ENCODE measurements around the gene RITA1.

The RITA1 gene

DNA sequence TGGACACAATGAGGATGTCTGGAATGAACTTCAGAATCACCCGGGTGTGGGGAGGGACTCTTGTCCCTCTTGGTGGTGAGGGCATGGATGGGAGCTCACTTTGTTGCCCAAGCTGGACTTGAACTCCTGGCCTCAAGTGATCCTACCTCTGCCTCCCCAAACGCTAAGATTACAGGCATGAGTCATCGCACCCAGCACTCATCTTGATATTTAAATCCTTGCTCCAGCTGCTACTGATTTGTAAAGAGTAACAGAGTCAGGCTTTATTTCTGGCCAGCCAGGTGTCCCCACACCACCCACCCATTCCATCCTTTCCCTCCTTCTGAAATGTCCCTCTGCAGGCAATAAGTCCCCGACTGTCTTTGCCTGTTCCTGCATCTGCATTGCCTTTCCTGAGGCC lies 5.2 kb upstream of the RITA1 start:
- DNase-seq, result no peak

DNA sequence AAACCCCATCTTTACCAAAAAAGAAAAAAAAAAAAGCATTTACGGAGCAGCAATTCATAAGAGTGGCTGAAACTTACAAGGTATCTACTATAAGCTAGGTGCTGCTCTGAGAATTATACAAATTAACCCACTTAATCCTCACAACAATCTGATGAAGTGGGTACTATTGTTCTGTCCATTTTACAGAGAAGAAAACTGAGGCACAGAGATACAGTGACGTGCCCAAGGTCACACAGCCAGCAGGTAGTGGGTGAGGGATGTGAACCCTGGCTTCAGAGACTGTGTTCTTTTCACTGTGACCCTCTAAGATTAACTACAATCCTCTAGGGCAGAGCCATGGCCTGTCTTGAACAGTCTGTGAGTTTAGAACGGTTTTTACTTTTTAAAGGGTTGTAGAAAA lies 3.5 kb upstream of the RITA1 start:
- no peak for DNase-seq

DNA sequence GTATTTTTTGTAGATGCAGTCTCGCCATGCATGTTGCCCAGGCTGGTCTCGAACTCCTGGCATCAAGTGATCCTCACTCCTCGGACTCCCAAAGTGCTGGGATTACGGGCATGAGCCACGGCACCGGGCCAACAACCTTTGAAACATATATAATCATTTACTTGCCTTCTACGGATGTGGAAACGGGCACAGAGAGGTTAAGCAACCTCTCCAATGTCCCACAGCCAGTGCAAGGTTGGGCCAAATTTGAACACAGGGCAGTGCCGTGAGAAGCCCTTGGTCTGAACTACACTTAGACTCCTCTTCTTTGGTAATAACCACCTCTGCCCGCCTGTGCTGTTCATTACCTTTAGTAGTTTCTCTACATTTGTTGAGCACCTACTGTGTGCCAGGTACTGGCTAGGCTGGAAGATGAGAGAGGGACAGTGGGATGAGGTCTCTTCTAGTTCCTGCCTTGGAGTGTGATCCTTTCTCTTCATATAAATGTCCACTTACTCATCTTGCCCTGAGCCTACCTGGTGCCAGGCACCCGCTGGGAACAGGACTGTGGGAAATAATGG lies 2.4 kb upstream of the RITA1 start:
- no peak for DNase-seq

DNA sequence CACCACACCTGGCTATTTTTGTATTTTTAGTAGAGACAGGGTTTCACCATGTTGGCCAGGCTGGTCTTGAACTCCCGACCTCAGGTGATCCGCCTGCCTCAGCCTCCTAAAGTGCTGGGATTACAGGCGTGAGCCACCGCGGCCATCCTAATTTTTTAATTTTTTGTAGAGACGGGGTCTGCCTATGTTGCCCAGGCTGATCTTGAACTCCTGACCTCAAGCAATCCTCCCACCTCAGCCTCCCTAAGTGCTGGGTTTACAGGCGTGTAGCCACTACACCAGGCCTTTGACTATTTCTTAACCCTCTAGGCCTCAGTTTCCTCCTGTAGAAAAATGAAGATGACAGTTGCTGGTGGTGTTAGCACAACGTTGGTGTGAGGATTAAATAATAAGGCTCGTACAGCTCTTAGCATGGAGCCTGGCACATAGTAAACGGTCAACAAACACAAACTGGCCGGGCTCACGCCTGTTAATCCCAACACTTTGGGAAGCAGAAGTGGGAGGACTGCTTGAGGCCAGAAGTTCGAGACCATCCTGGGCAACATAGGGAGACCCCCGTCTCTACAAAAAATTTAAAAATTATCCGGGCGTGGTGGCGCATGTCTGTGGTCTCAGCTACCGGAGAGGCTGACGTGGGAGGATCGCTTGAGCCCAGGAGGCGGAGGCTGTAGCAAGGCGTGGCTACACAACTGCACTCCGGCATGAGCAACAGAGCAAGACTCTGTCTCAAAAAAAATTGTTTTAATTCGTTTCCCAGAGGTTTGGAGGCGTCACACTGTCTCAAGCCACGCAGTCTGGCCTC lies 1.2 kb upstream of the RITA1 start:
- no peak for DNase-seq

DNA sequence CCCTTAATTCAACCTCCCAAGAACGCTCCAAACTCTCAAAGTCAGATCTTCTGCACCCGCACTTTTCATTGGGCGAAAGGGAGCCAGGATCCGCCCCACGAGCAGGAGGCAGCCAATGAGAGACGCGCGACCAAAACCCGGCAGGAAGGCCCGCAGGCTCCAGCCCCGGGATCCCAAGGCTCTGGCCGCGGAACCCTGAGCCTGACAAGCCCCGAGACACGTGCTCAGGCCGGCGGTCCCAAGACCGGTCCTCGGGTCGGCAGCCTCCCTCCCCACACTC lies 681 bp upstream of the RITA1 start:
- DNase-seq, result peak; percentile 78

DNA sequence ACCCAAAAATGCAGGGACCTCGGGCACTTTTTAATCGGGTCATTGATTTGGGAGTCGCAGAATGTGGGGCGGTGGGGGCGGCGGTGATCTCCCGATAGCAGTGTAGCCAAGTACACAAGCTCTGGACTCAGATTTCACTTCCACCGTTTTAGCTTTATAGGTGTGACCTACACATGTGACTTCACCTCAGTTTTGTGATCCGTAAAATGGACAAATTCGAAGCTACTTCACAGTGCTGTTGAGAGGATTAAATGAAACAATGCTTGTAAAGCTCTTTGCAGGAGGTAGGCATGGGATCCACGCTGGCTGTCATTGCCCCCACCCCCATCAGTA lies 478 bp downstream of the RITA1 start:
- DNase-seq, result no peak

DNA sequence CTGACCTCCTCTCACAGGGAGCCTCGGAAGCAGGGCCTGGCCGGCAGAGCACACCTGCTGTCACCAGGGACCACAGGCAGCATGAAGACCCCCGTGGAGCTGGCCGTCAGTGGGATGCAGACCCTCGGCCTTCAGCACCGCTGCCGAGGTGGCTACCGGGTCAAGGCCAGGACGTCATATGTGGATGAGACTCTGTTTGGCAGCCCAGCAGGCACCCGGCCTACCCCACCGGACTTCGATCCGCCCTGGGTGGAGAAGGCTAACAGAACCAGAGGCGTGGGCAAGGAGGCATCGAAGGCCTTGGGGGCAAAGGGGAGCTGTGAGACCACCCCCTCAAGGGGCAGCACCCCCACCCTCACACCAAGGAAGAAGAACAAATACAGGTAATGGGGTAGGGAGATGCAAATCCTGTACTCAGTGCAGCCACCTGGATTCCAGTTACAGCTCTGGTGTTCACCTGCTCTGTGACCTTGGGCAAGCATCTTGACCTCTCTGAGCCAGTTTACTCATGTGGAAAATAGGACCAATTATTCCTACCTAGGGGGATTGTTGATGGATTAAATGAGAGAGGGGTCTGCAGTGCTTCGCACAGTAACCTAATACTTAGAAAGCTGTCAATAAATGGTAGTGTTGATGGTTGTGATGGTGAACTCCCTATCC lies 1.3 kb downstream of the RITA1 start:
- no peak for DNase-seq

DNA sequence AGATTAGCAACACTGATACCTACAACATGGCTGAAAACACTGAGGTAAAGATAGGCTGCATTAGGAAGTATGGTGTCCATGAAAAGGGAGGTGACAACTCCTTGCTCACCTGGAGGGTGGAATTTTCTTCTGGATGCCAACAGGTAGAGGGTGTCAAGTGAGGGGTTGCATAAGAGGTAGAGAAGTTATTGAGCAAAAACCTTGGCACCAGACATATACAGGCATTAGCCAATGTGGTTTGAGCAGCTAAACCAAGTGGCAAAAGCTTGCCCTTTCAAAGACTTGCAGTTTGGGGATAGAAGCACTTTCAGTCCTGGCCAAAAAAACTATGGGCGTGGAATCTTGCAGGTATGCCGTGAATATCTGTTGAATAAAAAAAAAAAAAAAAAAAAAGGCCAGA lies 3.8 kb downstream of the RITA1 start:
- DNase-seq, result no peak

DNA sequence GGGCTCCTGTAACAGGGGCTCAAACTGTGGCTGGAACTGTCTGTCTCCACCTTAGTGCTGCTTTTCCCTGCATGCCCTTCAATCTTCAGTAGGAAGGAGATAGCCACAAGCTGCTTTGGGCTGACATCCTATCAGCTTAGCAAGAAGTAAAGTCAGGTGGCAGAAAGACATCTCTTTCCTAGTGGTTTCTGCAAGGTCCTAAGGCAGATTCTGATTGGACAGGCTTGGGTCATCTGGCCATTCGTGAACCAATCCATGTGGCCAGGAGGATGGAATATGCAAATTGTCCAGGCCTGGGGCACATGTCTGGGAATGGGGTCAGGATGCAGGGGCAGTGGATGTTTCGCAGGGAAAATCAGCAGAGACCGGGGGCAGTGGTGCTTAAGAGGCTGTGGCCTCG lies 5.2 kb downstream of the RITA1 start:
- no peak for DNase-seq

DNA sequence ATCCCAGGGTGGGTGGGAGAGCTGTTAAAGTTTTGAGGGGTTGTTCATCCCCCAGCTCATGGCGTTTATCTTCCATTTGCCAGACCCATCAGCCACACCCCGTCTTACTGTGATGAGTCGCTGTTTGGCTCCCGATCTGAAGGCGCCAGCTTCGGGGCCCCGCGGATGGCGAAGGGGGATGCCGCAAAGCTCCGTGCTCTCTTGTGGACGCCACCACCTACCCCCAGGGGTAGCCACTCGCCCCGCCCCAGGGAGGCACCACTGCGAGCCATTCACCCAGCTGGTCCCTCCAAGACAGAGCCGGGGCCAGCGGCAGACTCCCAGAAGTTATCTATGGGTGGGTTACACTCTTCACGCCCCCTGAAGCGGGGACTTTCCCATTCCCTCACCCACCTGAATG lies 5.7 kb downstream of the RITA1 start:
- no peak for DNase-seq

DNA sequence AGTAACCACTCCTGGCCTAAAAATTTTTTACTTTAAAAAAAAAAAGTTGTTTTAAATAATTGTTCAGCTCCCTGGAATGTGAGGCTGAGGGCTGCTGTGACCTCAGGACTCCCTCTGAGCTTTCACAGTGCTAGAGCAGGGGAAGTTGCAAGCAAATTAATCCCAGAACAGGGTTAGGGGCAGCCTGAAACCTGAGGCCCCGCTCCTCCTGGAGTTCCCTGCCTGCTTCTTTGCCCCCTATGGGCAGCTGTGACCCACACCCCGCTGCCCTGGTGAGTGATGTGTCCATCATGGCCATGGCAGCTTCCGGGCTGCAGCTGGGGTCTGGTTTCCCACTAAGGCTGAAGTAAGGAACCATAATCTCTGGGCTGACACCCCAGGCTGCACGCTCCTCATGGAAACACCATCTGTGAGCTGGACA lies 9.5 kb downstream of the RITA1 start:
- DNase-seq, result no peak

DNA sequence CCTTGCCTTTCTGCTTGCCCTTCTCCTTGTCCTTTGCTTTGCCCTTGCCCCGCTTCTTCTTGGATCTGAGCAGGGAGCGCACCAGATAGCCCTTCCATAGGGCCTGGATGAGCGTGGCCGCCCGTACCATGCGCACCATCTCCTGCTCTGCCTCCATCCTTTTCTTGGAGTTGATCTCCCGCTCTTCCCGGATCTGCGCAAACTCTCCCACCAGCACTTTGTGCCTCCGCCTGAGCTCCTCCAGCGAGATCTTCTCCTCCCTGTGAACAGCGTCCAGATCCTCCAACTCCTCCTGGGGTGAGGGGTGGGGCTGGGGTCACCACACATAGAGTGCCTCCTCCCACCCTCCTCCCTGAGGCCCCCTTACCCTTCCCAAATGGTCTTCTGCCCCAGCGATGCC lies 10.1 kb downstream of the RITA1 start:
- DNase-seq, result no peak

DNA sequence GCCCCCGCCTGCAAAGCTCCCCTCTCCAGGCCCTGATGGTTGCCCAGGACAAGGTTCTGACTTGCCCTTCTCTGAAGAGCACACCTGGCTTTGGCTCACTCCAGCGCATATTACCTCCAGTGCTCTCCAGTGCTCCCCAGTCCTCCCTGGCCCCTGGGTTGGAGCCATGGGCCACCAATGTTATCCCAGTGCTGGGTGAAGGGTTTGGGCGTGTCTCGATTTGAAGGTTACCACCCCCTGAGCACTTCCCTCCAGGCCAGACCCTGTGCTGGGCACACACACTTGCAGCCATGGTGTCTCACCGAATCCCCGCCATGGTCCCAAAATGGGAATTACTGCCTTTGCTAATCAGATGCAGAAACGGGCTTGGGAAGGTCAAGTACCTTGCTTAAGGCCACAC lies 11.1 kb downstream of the RITA1 start:
- DNase-seq, result no peak

DNA sequence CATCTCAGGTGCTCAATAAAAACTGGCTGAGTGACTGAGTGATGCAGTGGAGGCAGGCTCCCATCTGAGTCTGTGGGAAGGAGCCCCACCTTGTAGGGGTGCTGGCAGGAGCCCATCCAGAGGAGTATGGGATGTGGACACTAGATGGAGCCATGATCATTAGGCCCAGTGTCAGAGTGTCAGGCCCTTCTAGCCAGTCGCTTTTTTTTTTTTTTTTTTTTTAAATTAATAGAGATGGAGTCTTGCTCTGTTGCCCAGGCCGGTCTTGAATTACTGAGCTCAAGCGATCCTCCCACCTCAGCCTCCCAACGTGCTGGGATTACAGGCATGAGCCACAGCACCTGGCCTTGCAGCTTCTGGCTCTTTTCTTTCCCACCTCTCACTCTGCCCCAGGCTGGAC lies 11.5 kb downstream of the RITA1 start:
- DNase-seq, result peak; percentile 30

DNA sequence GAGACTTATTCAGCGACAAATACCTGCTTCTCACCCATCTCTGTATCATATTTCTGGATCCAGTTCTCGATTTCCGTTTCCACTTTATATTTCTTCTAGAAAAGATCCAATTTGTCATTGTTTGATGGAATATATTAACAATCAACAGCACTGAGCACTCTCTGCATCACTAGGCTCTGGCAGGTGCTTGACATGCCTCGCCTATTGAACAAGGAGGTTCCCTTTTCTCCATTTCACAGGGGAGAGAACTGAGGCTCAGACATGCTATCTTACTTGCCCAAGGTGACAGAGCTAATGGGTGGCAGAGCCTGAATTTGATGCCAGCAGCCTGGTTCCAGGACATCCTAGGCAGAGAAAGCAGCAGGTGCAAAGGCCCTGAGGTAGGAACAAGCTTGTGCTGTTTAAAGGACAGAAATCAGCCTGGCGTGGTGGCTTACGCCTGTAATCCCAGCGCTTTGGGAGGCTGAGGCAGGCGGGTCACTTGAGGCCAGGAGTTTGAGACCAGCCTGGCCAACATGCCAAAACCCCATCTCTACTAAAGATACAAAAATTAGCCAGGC lies 12.1 kb downstream of the RITA1 start:
- DNase-seq, result no peak

DNA sequence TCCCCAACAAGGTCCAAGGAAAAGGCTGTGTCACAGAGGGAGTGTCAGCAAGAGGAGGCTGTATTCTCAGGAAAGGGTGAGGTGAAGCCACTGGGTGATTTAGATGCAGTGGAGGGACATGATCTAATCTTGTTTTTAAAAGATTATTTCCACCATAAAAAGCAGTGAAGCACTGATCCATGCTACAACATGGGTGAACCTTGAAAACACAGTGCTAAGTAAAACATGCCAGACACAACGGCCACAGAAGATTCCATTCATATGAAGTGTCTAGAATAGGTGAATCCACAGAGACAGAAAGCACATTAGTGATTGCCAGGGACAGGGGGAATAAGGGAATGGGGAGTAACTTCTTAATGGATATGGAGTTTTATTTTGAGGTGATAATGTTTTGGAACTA lies 12.8 kb downstream of the RITA1 start:
- no peak for DNase-seq

DNA sequence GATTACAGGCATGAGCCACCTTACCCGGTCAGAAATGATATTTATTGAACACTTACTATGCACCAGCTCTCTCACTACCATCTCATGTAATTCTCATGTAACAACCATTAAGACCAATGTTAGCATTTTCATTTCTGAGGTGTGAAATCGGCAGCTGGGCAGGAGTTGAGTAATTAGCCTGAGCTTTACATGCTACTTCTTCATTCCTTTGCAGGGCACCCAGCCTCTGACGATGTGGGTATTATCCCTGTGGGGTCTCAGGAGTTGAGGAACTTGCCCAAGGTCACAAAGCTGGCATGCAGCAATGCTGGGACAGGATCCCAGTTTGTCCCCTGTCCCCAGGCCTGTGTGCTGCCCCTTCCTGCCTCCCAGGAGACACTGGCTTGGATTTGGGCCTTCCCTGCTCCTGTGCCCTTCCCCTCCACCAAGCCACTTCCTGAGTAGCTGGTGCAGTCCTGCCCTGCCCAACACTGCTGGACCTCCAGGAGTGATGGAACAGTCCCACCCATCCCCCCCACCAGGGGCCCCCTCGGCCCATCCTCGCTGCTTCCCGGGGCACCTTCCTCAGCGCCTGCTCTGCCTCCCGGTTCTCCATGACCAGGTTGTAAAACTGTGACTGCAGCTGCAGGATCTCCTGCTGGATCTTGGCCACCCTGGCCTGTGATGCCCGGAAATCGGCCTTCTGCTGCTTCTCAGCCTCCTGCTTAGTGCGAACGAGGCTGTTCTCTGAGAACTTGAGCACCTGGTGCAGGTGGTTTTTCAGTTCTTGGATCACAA lies 14.7 kb downstream of the RITA1 start:
- no peak for DNase-seq

DNA sequence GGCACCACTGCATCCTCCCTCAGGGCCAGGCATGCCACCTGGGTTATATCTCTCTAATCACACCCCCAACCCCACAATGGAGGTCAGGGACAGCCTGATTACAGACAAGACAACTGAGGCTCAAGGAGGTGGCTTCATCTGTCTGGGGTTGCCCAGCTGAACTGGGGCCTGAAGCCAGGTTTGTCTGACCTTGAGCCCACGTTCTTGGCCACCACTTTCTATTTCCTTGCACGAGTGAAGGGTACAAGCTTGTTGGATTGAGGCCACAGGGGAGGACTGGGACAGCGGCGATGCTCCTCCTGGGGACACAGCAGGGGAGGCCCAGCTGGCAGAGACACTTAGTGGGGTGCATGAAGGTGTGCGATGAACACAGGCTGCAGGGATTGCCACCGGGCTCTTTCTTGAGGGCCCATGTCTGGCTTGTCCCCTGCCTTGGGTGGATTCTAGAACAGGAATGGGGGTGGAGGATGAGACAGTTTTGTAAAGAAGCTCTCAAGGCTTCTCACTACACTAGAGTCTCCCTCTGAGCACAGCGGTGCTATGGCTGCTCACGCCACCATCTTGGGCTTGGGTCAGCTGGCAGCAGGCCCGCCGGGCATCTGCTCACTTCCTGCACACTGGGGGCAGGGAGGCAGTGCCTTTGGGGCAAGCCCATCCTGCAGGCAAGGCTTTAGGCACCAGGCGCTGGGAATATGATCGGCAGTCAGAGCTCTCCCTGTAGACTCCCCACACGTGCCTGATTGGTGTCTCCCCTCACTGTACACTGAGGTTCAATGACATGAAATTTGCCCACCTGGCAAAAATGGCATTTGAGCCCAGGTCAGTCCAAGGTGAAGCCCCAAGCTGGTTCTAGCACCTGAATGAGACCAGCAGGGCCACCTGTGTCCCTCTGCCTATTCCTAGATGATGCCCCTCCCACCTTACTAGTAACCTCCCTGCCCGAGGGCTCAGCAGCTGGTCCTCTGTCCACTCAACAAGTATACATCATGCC lies 16.0 kb downstream of the RITA1 start:
- no peak for DNase-seq

DNA sequence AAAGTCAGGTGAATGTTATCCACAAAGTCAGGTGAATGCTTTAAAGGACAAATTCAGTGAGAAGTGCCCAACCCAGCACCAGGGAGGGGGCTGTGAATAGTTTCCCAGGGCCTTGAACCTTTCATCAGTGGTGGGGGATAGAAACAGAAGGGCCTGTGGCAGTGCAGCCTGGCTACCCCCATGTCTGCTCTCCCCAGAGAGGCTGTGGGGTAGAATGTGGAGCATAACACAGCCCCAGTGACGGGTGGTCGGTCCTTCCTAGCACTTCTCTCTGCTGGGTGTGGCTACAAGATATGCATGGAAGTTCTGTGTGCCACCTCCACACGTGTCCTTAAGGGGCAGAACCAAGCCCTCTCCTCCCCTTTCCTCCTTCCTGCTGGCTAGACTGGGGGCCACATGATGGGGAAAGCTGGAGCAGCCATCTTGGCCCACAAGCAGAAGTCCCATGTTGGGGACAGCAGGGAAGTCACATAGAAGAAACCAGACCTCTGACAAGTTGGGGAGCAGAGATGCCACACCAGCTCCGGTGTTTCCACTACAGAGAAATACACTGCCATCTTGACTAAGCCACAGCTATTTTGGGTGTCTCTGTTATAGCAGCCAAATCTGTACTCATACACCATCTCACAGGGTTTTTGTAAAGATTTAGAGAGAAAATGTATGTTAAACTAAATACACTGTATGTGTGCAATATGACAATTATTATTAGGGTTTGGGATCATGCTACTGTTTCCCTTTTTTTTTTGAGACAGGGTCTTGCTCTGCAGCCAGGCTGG lies 17.0 kb downstream of the RITA1 start:
- DNase-seq, result no peak

DNA sequence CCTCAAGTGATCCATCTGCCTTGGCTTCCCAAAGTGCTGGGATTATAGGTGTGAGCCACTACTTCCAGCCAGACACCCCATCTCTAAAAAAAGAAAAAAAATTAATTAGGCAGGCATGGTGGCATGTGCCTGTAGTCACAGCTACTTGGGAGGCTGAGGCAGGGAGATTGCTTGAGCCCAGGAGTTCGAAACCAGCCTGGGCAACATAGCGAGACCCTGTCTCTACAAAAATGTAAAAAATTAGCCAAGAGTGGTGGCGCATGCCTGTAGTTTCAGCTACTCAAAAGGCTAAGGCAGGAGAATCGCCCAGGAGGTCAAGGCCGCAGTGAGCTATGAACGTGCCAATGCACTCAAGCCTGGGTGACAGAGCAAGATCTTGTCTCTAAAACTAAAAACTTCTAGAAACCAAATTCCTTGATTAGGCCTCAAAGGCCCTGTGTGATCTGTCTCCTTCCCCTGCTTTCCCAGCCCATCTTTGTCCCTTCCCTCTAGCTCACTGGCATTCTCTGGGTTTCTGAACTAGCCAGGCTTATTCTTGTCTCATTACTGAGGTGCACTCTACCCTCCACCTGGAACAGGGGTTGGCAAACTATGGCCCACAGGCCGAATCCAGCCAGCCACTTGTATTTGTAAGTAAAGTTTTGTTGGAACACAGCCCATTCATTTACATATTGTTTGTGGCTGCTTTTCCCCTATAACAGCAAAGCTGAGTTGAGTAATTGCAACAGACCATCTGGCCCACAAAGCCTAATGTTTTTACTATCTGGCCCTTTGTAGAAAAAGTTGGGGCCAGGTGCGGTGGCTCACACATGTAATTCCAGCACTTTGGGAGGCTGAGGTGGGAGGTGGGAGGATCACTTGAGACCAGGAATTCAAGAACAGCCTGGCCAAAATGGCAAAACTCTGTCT lies 18.6 kb downstream of the RITA1 start:
- no peak for DNase-seq

DNA sequence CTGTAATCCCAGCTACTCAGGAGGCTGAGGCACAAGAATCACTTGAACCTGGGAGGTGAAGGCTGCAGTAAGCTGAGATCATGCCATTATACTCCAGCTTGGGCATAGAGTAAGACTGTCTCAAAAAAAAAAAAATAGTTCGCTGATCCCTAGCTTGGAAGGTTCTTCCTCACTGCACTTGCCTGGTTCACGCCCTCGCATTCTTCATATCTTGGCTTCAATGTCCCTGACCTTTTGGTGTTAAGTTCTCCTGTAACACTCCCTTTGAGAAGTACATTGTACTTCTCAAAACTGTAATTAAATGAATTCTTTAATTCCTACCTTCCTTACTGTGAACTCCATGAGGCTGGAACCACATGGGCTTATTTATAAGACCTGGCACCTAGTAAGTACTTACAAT lies 19.3 kb downstream of the RITA1 start:
- DNase-seq, result no peak

Data from NCI-H345 (cell line).